ENCODE measurements around the gene WDSUB1. TPM values are rescaled to one million over a fixed set of nuclear protein-coding genes. Genes with fewer than 3 reads are reported as not detected.

The WDSUB1 gene
- total and polyA plus RNA-seq, 9 of the 15 experiments (the other 6 are each of a cell fraction or from before 2014, with no cell fraction given): 5.2 to 13.7 (median 9.4) TPM

- FAIRE-seq (no peak), ATAC-seq (no peak), DNase-seq (ENCODE audit: extremely low read depth in 1 of 4, low spot score in 3 of 4) (no peak)
- peak overlapping the region; percentile 94; the same call in 1 of the 2 replicates for H2AFZ ChIP-seq (ENCODE audit: low read depth, low read length)
- WGBS (ENCODE audit: insufficient coverage, low coverage, missing lambda C conversion rate): 63% methylated on average over 11 of the region's 11 CpGs
- CTCF ChIA-PET (ENCODE audit: low intra/inter-chr PET ratio): no interaction called here
- TF ChIP-seq SIN3A (IDR thresholded peaks at IDR 0.05; ENCODE audit: borderline replicate concordance in 2 of 2, control insufficient read depth in 1 of 2, low read depth in 2 of 2, low read length in 2 of 2) (no peak), AFF4 (CRISPR knock-in tag; IDR thresholded peaks at IDR 0.05) (0 out of 2 replicates have a peak, but pooled peaks have one; percentile 6), ZNF121 (CRISPR knock-in tag; conservative IDR thresholded peaks at IDR 0.05) (peak; percentile 60; the same call in 1 of the 2 replicates), ZBTB33 (CRISPR knock-in tag; IDR thresholded peaks at IDR 0.05) (0 out of 2 replicates have a peak, but pooled peaks have one; percentile 13), HDGF (IDR thresholded peaks at IDR 0.05) (no peak), BCLAF1 (IDR thresholded peaks at IDR 0.05; ENCODE audit: borderline replicate concordance in 1 of 2, control insufficient read depth in 1 of 2, low read depth in 2 of 2, low read length in 1 of 2) (no peak)
- intact Hi-C loops (cut with micrococcal nuclease) (no loop called here), in situ Hi-C loops (cut with MboI) (no loop called here)
- peaks cover 18% of the 10 kb centered on the region; the same call in 2 of the 3 replicates for H3K36me3 ChIP-seq (ENCODE audit: control insufficient read depth, insufficient read depth, low read length)
- H3K79me2 ChIP-seq (ENCODE audit: control insufficient read depth, insufficient read depth, low read length): peaks cover 37% of the 10 kb centered on the region
- no peaks in the 10 kb centered on the region for H3K9me3 ChIP-seq (replicated peaks; ENCODE audit: control insufficient read depth, insufficient read depth, low read depth, low read length)
- peak overlapping the region; percentile 94 for H3K4me2 ChIP-seq (ENCODE audit: insufficient read depth, low read length)
- H3K9ac ChIP-seq (ENCODE audit: insufficient read depth in 1 of 2, low read depth in 2 of 2, low read length in 2 of 2): peak overlapping the region; percentile 75 to 98
- H3K27me3 ChIP-seq (ENCODE audit: control insufficient read depth in 2 of 2, insufficient read depth in 2 of 2, low read length in 2 of 2): no peaks in the 10 kb centered on the region
- no peak overlapping the region for H3K27ac ChIP-seq (ENCODE audit: extremely low read depth, low read depth, low read length)
- H4K20me1 ChIP-seq (replicated peaks; ENCODE audit: control insufficient read depth, insufficient read depth, low read length): no peaks in the 10 kb centered on the region
- H3K4me3 ChIP-seq: peak overlapping the region; percentile 75
- POLR2A ChIA-PET: interaction anchor here (1.4 to 3.0 kb wide), 2 partner anchors 17 to 428 kb away, joined by 4 to 11 read pairs; partner anchors contain the start of gene MARCHF7
- BruUV-seq (replicated peaks): no TSS peak
- no peaks in the 10 kb centered on the region for H3K9me1 ChIP-seq (ENCODE audit: control insufficient read depth, insufficient read depth, low read length)
- peaks cover 12 to 19% of the 10 kb centered on the region in 2 experiments for H3K4me1 ChIP-seq (replicated peaks in 1 of 2; ENCODE audit: control insufficient read depth in 2 of 2, insufficient read depth in 2 of 2, low read length in 2 of 2)
Measured at GRCh38 chr2:159285433-159285832, 1.1 kb downstream of the WDSUB1 start.

Measured in K562 (cell line).